MG63 (cell line): Measurements from ENCODE around the gene IL36A. TPM values are rescaled to one million over a fixed set of nuclear protein-coding genes. Genes with fewer than 3 reads are reported as not detected.

Experiments
- DNase-seq: peaks from one replicate; pipeline ENCODE4 v3.0.0-alpha.2; 2020
- H3K27me3 ChIP-seq: fragments of 250-450 bp; sonication (Bioruptor Pico); 2 replicates; pipeline ENCODE4 v1.5.1; 2020; ENCODE audit warnings: mild to moderate bottlenecking, moderate library complexity
- H3K36me3 ChIP-seq: fragments of 250-450 bp; sonication (Bioruptor Pico); 2 replicates; pipeline ENCODE4 v1.5.1; 2020; ENCODE audit warnings: mild to moderate bottlenecking, moderate library complexity
- H3K4me3 ChIP-seq: fragments of 250-450 bp; sonication (Bioruptor Pico); 2 replicates; pipeline ENCODE4 v1.5.1; 2020; ENCODE audit warnings: mild to moderate bottlenecking, moderate library complexity
- H3K9me3 ChIP-seq: fragments of 250-450 bp; sonication (Bioruptor Pico); 2 replicates; pipeline ENCODE4 v1.5.1; 2020; ENCODE audit warnings: mild to moderate bottlenecking, moderate library complexity
- total RNA-seq: library from RNA; depleted of rRNA; stranded (reverse); fragments of >200 nt; shearing (Covaris generic); gene quantifications from 2 replicates; pipeline ENCODE4 v1.2.3, GENCODE V29; 2014; ENCODE audit warnings: low replicate concordance

Gene IL36A
- total RNA-seq, 1 experiment from 2014 or later, result not detected

DNA sequence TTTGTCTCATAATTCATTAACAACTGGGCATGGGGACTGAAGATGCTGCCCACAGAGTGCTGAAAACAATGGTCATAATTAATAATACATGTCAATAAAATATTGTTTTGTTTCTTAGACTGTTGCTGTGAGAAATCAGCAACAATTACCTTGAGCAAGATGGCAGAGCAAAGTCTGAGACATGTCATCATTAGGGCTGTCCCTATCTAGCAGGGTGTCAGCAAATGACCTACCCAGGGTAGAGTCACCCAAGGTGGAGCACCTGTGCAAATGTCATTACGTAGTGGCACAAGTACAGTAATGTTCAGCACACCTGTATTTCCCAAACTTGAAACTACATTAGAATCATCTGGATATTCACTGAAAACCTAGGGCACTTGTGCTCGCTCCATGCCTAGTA lies 10.6 kb upstream of the IL36A start:
- H3K9me3 ChIP-seq, result peaks cover 5% of the 10 kb centered on the region; the same call in 1 of the 2 replicates
- H3K4me3 ChIP-seq, result no peak overlapping the region
- no peaks in the 10 kb centered on the region for H3K36me3 ChIP-seq
- no peak for DNase-seq
- H3K27me3 ChIP-seq, result peaks cover 2% of the 10 kb centered on the region; the same call in 1 of the 2 replicates

DNA sequence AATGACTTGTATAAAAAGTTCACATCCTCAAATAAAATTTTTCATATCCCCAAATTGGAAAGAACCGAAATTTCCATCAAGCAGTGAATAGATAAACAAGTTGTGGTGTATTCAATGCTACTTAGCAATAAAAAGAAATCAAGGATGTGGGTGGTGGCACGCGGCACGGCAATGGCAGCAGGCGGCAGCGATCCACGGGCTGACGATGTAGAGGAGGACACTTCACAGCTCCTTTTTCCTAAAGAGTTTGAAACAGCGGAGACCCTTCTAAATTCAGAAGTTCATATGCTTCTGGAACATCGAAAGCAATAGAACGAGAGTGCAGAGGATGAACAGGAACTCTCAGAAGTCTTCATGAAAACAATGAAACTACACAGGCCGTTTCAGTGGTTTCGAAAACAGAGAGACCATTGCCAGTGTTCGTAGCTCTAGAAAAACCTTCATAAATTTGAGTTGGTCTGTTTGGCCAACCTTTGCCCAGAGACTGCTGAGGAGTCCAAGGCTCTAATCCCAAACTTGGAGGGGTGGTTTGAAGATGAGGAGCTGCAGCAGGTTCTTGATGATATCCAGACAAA lies 9.8 kb upstream of the IL36A start:
- no peak for DNase-seq
- Histone ChIP-seq H3K4me3 (no peak overlapping the region), H3K27me3 (peaks cover 2% of the 10 kb centered on the region; the same call in 1 of the 2 replicates)

DNA sequence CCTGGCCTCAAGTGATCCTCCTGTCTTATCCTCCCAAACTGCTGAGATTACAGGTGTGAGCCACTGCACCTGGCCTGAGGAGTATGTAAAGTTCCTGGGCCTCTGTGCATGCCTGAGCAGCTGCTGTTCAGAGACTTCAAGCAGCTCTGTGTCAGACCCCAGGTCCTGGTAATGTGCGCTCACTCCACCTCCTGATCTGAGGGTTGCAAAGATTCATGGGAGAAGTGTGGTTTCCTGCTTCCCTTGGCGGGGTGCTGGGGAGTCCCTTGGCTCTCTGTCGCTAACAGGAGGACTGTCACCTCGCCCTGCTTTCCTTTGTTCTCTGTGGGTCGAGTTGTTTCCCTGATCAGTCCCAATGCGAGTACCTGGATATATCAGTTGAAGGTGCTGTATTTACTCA lies 8.6 kb upstream of the IL36A start:
- Histone ChIP-seq H3K36me3 (no peaks in the 10 kb centered on the region), H3K4me3 (no peak overlapping the region), H3K9me3 (peaks cover 19% of the 10 kb centered on the region), H3K27me3 (no peaks in the 10 kb centered on the region; the same call in 1 of the 2 replicates)
- DNase-seq, result no peak

More for the DNA sequence above, 9.8 kb upstream of the IL36A start:
- Histone ChIP-seq H3K36me3 (no peaks in the 10 kb centered on the region), H3K9me3 (peaks cover 12% of the 10 kb centered on the region)

DNA sequence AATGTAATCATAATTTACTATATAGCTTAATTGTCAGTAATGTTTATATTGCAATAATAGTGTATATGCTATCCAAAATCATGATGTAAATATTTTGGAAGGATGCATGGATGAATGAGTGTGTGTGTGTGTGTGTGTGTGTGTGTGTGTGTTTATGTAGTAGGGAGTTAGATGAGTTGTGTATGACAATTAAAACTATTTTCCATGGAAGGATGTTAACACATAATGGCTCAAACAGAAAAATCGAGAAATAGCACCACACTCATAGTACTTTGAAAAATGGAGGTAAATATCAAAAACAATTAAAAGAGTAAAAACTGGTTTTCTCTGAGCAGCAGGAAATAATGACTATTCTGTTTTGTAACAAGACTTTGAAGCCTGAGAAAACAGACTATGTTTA lies 8.1 kb upstream of the IL36A start:
- H3K9me3 ChIP-seq, result peaks cover 17% of the 10 kb centered on the region
- no peaks in the 10 kb centered on the region; the same call in 1 of the 2 replicates for H3K27me3 ChIP-seq
- no peak overlapping the region for H3K4me3 ChIP-seq
- no peak for DNase-seq
- no peaks in the 10 kb centered on the region for H3K36me3 ChIP-seq

DNA sequence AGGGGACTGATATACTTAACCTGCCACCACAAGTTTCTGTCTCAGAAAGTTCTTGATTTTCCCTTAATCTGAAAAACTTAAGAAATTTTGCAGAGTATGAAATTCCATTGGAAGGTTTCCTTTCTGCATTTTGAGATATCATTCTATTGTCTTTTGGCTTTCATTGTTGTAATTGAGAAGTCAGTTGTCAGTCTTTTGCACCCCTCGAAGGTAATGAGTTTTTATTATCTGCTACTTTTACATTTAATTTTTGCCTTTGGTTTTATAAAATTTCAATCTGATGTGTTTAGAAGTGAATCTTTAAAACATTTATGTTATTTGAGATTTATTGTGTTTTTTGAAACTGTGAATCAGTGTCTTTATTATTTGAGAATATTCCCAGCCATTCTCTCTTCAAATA lies 4.8 kb upstream of the IL36A start:
- Histone ChIP-seq H3K27me3 (no peaks in the 10 kb centered on the region), H3K4me3 (no peak overlapping the region), H3K9me3 (peaks cover 15% of the 10 kb centered on the region), H3K36me3 (no peaks in the 10 kb centered on the region)
- DNase-seq, result no peak

DNA sequence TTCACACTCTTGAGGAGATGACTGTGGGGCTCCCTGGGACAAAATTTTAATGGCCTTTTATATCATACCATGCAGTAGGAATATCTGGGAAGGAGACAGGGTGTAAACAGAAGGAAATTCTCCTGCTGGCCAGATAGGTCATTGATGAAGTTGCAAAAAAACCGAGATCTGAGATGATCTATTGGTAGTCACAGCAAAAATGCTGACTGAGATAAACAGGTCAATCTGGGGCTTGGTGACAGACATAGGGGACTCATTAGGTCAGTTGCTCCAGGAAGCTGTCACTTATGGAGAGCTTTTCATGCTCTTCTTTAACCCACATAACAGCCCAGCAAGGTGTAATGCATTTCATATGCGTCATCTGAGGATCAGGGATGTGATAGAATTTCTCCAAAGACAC lies 2.6 kb upstream of the IL36A start:
- Histone ChIP-seq H3K36me3 (no peaks in the 10 kb centered on the region), H3K4me3 (no peak overlapping the region), H3K27me3 (no peaks in the 10 kb centered on the region), H3K9me3 (peaks cover 15% of the 10 kb centered on the region)
- DNase-seq, result no peak

DNA sequence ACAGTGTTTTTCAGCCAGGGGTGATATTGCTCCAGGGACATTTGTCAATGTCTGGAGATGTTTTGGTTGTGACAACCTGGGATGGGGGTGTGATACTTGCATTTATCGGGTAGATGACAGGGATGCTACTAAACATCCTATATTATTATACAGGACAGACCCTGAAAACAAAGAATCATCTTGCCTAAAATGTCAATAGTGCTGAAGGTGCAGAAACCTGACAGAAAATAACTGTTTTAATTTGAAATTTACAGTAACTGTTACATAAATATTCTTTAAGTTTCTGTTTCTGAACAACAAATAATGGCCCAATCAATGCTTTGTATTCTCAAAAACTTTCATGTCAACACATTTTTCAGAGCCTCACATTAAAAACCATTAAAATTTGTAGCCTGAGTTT lies 2.0 kb downstream of the IL36A start:
- no peak for DNase-seq
- H3K4me3 ChIP-seq, result no peak overlapping the region
- no peaks in the 10 kb centered on the region for H3K36me3 ChIP-seq
- no peaks in the 10 kb centered on the region for H3K27me3 ChIP-seq
- H3K9me3 ChIP-seq, result no peaks in the 10 kb centered on the region

DNA sequence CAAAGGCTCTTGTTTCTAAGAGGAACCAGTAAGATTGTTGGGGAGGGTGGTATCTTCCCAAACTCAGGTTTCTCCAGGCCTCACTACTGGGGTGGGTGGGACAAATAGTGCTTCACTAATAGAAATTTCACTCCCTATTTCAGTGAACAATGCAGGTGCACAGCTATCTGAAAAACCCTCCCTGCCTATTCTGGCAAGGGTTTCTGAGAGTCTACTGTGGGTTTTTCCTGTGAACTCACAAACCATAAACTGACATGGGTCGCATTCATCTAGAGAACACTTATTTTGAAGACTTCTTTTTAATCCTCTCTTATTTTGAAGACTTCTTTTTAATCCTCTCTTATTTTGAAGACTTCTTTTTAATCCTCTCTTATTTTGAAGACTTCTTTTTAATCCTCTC lies 4.4 kb downstream of the IL36A start:
- H3K27me3 ChIP-seq, result no peaks in the 10 kb centered on the region
- no peak overlapping the region for H3K4me3 ChIP-seq
- H3K9me3 ChIP-seq, result no peaks in the 10 kb centered on the region
- H3K36me3 ChIP-seq, result no peaks in the 10 kb centered on the region
- no peak for DNase-seq

DNA sequence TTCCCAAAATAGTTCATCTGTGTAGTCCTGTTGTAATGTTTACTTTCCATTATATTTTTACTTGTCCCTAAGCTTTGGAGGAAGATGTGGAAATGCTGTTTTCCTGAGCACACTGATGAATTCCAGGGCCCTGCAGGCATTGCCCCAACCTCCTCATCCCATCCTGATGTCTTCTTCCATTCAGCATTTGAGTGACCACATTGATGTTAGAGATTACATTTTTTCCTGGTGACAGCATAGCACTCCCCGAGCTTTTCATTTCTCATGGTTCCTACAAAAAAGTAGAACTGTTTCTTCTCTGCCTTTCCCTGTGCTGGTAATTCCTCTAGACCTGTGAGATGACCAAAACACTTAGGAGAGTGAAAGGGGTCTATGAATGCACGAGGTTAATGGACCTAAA lies 4.8 kb downstream of the IL36A start:
- DNase-seq, result no peak
- H3K27me3 ChIP-seq, result peaks cover 2% of the 10 kb centered on the region; the same call in 1 of the 2 replicates
- H3K9me3 ChIP-seq, result no peaks in the 10 kb centered on the region
- no peaks in the 10 kb centered on the region for H3K36me3 ChIP-seq
- no peak overlapping the region for H3K4me3 ChIP-seq

DNA sequence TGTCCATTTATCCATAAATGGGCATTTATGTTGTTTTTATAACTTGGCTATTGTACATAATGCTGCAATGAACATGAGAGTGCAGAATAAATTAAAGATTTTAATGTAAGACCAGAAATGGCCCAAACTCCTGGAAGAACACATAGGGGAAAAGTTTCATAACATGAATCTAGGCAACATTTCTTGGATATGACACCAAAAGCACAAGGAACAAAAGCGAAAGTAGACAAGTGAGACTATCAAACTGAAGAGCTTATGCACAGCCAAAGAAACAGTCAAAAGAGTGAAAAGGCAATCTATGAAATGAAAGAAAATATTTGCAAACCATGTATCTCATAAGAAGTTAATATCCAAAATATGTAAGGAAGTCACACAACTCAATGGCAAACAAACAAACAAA lies 5.8 kb downstream of the IL36A start:
- H3K4me3 ChIP-seq, result no peak overlapping the region
- no peak for DNase-seq
- H3K9me3 ChIP-seq, result no peaks in the 10 kb centered on the region
- no peaks in the 10 kb centered on the region for H3K36me3 ChIP-seq
- H3K27me3 ChIP-seq, result peaks cover 2% of the 10 kb centered on the region; the same call in 1 of the 2 replicates

DNA sequence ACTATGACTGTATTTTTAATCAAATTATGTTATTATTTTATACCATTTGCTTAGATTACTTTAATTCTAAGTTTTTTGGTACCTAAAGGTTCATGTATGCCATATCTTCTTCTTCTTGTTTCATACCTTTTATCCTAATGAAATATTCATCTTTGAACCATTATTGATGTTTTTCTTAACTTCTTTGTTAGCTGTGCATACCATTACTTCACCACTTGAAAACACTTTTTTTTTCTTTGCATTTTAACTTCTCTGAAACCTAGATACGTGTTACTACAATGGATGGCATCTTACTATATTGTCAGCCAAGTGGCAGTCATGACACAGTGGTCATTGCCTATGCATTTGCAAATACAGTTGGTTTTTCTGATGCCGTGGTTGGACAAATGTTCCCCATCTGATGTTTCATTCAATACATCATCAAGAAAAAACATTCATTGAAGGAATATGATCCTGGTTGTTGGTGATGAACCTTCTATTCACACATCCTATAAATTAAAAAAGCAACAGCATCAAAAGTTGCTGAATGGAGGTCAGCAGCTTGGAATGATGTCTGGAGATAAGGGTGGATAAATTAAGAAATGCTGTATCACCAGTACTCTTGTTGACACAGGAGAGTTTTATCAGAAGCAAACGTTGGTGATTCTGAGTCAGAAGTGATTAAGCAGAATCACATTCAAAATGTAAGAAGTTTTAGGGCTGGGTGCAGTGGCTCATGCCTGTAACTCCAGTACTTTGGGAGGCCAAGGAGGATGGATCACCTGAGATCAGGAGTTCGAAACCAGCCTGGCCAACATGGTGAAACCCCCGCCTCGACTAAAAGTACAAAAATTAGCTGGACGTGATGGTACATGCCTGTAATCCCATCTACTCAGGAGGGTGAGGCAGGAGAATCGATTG lies 7.4 kb downstream of the IL36A start:
- no peak for DNase-seq
- no peaks in the 10 kb centered on the region for H3K9me3 ChIP-seq
- H3K27me3 ChIP-seq, result peaks cover 6% of the 10 kb centered on the region; the same call in 1 of the 2 replicates
- H3K4me3 ChIP-seq, result no peak overlapping the region
- no peaks in the 10 kb centered on the region for H3K36me3 ChIP-seq

DNA sequence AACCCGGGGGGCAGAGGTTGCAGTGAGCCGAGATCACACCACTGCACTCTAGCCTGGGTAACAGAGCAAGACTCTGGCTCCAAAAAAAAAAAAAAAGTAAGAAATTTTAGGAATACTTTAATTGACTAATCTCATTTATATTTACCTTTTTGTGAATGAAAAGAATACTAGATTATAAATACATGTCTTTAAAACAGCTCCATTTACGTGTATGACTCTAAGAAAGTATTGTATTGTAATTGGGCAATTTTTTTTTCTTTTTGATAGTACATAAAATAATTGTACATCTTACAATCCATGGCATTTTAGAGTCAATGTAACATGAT lies 8.0 kb downstream of the IL36A start:
- H3K36me3 ChIP-seq, result no peaks in the 10 kb centered on the region
- DNase-seq, result no peak
- H3K4me3 ChIP-seq, result no peak overlapping the region
- peaks cover 7% of the 10 kb centered on the region for H3K27me3 ChIP-seq
- H3K9me3 ChIP-seq, result no peaks in the 10 kb centered on the region

DNA sequence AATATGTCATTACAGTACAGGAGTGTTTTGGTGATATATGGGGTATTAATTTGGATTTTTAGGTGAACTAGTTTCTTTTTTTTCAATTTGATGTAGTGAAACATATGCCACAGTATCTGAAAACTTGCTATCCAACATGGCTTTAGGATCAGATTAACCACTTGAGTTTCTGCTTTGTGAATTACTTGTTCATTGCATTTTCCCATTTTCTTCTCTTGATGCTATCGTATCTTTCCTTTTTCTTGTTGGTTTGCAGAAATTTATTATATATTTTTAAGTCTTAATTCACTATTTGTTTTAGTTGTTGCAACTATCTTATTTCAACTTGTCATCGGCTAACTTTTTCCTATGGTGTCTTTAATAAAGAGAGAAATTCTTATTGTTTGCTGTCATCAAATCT lies 8.8 kb downstream of the IL36A start:
- no peaks in the 10 kb centered on the region for H3K9me3 ChIP-seq
- peaks cover 10% of the 10 kb centered on the region for H3K27me3 ChIP-seq
- H3K36me3 ChIP-seq, result no peaks in the 10 kb centered on the region
- no peak for DNase-seq
- no peak overlapping the region for H3K4me3 ChIP-seq

DNA sequence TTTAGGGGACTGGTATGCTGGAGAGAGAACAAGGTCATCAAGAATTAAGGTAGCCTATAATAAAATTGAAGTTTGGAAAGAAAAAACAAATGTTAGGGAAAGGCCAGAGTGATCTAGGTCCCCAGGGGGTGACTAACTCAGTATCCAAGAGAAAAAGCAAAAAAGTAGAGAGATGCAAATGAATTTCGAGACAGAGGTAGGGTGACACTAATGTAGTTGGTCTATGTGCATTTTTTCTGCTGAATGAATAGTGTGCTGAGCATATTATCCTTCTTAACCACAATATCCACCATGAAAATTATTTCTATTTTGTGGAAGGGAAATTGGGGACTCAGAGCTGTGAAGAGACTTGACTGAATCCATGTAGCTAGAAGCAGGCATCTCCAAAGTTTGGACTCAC lies 9.8 kb downstream of the IL36A start:
- Histone ChIP-seq H3K36me3 (no peaks in the 10 kb centered on the region), H3K4me3 (no peak overlapping the region), H3K27me3 (peaks cover 10% of the 10 kb centered on the region), H3K9me3 (no peaks in the 10 kb centered on the region)
- no peak for DNase-seq

DNA sequence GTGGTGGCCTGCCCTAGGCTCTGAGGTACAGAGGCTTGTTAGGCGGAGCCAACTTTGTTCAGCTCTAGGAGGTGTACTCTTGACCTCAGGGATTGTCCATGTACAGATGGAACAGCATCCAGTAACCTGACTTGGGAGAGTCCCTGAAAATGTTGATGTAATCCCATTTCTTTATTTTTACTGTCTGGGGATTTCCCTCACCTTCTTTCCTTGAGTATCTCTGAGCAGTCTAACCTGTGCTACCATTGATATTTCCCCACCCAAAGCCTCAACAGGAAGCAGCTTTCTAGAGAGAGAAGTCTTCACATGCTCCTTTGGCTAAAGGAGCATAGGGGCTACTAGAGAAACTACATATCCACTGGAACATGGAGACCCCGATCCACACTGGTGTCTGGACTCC lies 10.4 kb downstream of the IL36A start:
- Histone ChIP-seq H3K9me3 (no peaks in the 10 kb centered on the region), H3K36me3 (no peaks in the 10 kb centered on the region), H3K4me3 (no peak overlapping the region), H3K27me3 (peaks cover 10% of the 10 kb centered on the region)
- no peak for DNase-seq

DNA sequence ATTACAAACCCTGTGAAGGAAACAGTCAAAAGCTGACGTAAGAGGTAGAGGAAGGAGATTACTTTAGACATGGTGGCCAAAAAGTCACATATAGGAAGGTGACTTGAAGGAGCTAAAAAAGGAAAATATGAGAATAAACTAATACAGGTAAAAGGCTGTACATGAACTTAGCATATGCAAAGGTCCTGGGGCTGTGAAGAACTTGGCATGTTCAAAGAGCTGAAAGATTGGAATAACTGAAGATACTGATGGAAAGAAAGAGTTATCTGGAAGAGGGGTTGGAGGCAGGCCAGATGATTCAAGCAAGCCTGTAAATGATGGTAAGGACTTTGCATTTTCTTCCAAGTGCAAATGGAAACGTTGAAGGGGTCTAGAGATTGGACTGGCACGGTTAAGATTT lies 13.2 kb downstream of the IL36A start:
- no peaks in the 10 kb centered on the region for H3K36me3 ChIP-seq
- no peak overlapping the region for H3K4me3 ChIP-seq
- DNase-seq, result no peak
- H3K9me3 ChIP-seq, result no peaks in the 10 kb centered on the region
- peaks cover 24% of the 10 kb centered on the region for H3K27me3 ChIP-seq

DNA sequence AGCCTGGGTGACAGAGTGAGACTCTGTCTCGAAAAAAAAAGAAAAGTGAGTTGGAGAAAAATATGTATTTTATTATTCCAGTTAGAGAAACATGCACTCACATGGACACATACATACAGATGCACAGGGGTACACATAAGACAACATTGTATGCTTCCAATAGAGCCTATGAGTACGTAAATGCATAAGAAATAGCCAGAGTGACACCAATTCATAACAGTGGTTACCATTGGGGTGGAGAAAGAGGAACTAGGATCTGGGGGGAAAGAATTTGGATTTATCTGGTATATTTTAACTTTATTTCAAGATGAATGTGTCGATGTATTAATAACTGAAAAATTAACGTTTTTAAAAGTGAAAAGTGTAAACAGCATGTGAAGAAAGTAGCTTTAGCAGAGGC lies 16.1 kb downstream of the IL36A start:
- H3K4me3 ChIP-seq, result no peak overlapping the region
- no peaks in the 10 kb centered on the region for H3K36me3 ChIP-seq
- DNase-seq, result no peak
- H3K27me3 ChIP-seq, result peaks cover 45% of the 10 kb centered on the region
- H3K9me3 ChIP-seq, result no peaks in the 10 kb centered on the region

DNA sequence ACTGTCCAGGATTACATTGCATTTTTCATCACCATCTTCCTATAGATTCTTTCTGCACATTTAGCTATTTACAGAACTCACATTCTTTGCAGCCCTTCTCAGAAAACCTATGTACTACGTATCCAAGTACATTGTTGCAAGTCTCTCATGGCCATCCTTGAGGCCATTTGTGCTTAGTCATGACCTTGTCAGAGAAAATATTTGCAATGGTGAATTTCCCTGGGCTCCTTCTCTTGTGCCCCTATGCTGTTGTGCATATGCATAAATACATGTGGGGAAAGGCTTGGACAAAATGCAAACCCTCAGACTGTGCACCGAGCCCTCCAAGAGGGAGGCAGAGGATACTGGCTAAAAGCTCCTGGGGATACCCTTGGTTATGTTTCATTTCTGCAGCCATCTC lies 19.5 kb downstream of the IL36A start:
- Histone ChIP-seq H3K27me3 (peaks cover 66% of the 10 kb centered on the region), H3K9me3 (no peaks in the 10 kb centered on the region), H3K36me3 (no peaks in the 10 kb centered on the region), H3K4me3 (no peak overlapping the region)
- no peak for DNase-seq
